Body of pancreas (tissue), 4 donors: ENCODE results near the gene P4HTM. TPM values are rescaled to one million over a fixed set of nuclear protein-coding genes. Genes with fewer than 3 reads are reported as not detected.
"Not testable (repeated sequence)": the region's sequence is repeated elsewhere in the genome, so short reads cannot be mapped to it uniquely, and the experiment has no call there.

ENCODE experiments used
- ATAC-seq: fragments of 150-250 bp; one replicate; pipeline ENCODE4 v1.9.1; 2016
- DNase-seq, 4 donors: peaks; one replicate each; pipeline ENCODE4 v3.0.0-alpha.2; 2019
- H3K27ac ChIP-seq, 4 donors: fragments of 200-600 bp; sonication (generic); 1 replicate in 3 of 4; 2 replicates in 1 of 4; pipeline versions ENCODE4 v1.5.1 to v1.6.1; 2016 to 2019; ENCODE audit warnings: mild to moderate bottlenecking in 1 of 4, mixed read lengths in 1 of 4, moderate library complexity in 1 of 4
- H3K27me3 ChIP-seq, 2 donors: fragments of 200-600 bp; sonication (generic); one replicate each; pipeline ENCODE4 v1.6.0; 2016; ENCODE audit warnings: mild to moderate bottlenecking in 1 of 2
- H3K36me3 ChIP-seq, 2 donors: fragments of 200-600 bp; sonication (generic); replicated peaks in 1 of 2; 2 replicates each; pipeline ENCODE4 v1.5.1; 2016; ENCODE audit warnings: low read depth in 2 of 2; ENCODE audit not compliant: insufficient read depth in 1 of 2
- H3K4me1 ChIP-seq: fragments of 200-600 bp; sonication (generic); one replicate; pipeline ENCODE4 v1.6.0; 2016
- H3K4me3 ChIP-seq, 2 donors: fragments of 200-600 bp; sonication (generic); 1 replicate in 1 of 2; 2 replicates in 1 of 2; pipeline ENCODE4 v1.5.1; 2016 to 2019
- H3K9me3 ChIP-seq, 3 donors: fragments of 200-600 bp; sonication (generic); 1 replicate in 2 of 3; 2 replicates in 1 of 3; pipeline ENCODE4 v1.5.1; 2016
- CTCF ChIP-seq, 7 experiments: fragments of 450-650 bp in 4 of 7; fragments of 200-600 bp in 3 of 7; sonication (generic) in 3 of 7; IDR thresholded peaks; one replicate each; pipeline ENCODE4 v1.5.1; 2016 to 2019; ENCODE audit warnings: antibody characterized with exemption in 7 of 7
- POLR2A ChIP-seq, 3 donors: fragments of 450-650 bp; IDR thresholded peaks; one replicate each; pipeline ENCODE4 v1.6.1; 2016; ENCODE audit warnings: antibody characterized with exemption in 3 of 3, mild to moderate bottlenecking in 2 of 3
- WGBS, 2 donors: methylation state at CpG; one replicate each; pipeline ENCODE4 v1.1.5; 2017; 5-methylcytosine and 5-hydroxymethylcytosine counted together
- intact Hi-C: fragments of 100-400 bp; cut with DNase I; formaldehyde crosslinking; loops from one replicate; pipeline ENCODE4 v1.15.1; 2023
- total RNA-seq, 2 donors: library from RNA; depleted of rRNA; stranded (reverse); fragments of >200 nt; gene quantifications; one replicate each; pipeline ENCODE4 v1.1.0, GENCODE V29; 2016

Gene P4HTM
- total RNA-seq, 2 donors from 2014 or later, result 72.9 to 73.8 TPM

- peak; percentile 9 for ATAC-seq
- Histone ChIP-seq H3K4me3 (peak overlapping the region; percentile 31 to 35), H3K27me3 (no peaks in the 10 kb centered on the region), H3K4me1 (peaks cover 26% of the 10 kb centered on the region), H3K36me3 (no peaks in the 10 kb centered on the region), H3K9me3 (no peaks in the 10 kb centered on the region), H3K27ac (peak overlapping the region; percentile 74 to 95 (median 92))
- TF ChIP-seq POLR2A (IDR thresholded peaks at IDR 0.05) (no peak), CTCF (IDR thresholded peaks at IDR 0.05) (no peak)
- DNase-seq, result peak; percentile 50 to 57 (median 53)
- 2% methylated on average over 23 to 32 of the region's 32 CpGs for WGBS, 2 donors
- intact Hi-C loops, result no loop called here
These were observed 16.5 kb downstream of the P4HTM start for GRCh38 chr3:49006408-49007067.

DNA sequence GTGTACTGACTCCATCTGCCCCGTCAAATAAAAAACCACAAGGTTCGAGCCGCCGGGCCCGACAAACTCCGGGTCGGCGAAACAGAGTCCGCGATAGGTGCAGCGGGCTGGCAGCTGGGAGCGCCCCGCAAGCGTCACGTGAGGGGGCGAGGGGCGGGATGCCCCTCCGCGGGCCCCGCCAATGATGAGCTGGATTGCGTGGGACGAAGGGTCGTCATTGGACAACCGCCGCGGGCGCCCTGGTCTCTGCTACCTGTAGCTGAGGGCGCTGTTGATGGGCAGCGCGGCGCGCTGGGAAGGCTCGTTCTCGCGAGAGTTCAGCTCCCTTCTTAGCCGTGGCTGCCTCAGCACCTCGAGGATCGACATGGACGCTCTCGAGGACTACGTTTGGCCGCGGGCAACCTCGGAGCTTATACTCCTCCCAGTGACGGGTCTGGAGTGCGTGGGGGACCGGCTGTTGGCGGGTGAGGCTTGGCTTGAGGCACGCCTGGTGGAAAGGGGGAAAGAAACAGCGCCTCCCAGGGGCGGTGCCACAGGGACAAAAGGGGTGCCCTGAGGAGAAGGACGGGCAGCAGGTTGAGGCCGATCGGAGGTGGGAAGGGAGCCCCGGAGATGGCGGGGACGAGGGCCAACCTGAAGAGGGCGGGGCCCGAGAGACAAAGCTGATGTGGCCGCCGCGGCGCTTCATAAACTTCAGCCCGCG, 17.2 kb downstream of the P4HTM start, which contains the start of gene WDR6:
TSS of gene WDR6 (plus strand) at position 324 of the 703 bp plus-strand sequence. CDS start at position 365, 41 bp downstream.
- intact Hi-C loops, result no loop called here
- H3K9me3 ChIP-seq, result no peaks in the 10 kb centered on the region
- peak; percentile 62 to 86 (median 85) for TF ChIP-seq POLR2A (IDR thresholded peaks at IDR 0.05)
- peak in 6 of 7 experiments; percentile 16 to 66 (median 50) for TF ChIP-seq CTCF (IDR thresholded peaks at IDR 0.05)
- no peaks in the 10 kb centered on the region for H3K27me3 ChIP-seq
- ATAC-seq (peak; percentile 95), DNase-seq (peak; percentile 98 to 99 (median 99))
- 0% methylated on average over 25 to 56 of the region's 65 CpGs for WGBS, 2 donors
- H3K4me1 ChIP-seq, result peaks cover 32% of the 10 kb centered on the region
- peak within 1 kb of the TSS; percentile 74 to 95 (median 92) for H3K27ac ChIP-seq
- no peaks in the 10 kb centered on the region for H3K36me3 ChIP-seq
- peak within 1 kb of the TSS; percentile 62 to 65 for H3K4me3 ChIP-seq

- H3K27me3 ChIP-seq, result no peaks in the 10 kb centered on the region
- DNase-seq (peak; percentile 83 to 87 (median 86)), ATAC-seq (peak; percentile 63)
- no peaks in the 10 kb centered on the region for H3K36me3 ChIP-seq
- H3K4me3 ChIP-seq, result peak overlapping the region; percentile 62 to 65
- intact Hi-C loops, result no loop called here
- no peaks in the 10 kb centered on the region for H3K9me3 ChIP-seq
- WGBS, 2 donors, result 12 to 25% methylated on average over 16 to 40 of the region's 41 CpGs
- peaks cover 40% of the 10 kb centered on the region for H3K4me1 ChIP-seq
- no peak for TF ChIP-seq CTCF (IDR thresholded peaks at IDR 0.05)
- no peak for TF ChIP-seq POLR2A (IDR thresholded peaks at IDR 0.05)
- peak overlapping the region; percentile 74 to 95 (median 92) for H3K27ac ChIP-seq
These were observed 17.9 kb downstream of the P4HTM start for GRCh38 chr3:49007771-49008528.

DNA sequence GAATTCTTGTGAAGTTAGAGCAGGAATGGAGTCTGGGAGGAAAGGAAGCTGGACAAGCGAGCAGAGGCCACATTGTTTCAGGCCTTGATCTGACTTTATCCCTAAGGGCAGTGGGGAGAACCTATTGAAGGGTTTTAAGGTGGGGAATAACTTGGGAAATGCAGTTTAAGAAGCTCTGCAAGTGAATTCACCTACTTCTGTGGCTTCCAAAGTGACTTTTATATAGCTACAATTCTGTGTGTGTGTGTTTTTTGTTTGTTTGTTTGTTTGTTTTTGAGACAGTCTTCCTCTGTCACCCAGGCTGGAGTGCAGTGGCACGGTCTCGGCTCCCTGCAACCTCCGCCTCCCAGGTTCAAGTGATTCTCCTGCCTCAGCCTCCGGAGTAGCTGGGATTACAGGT, 18.6 kb downstream of the P4HTM start:
- Histone ChIP-seq H3K27ac (peak overlapping the region in 3 of 4 donors; percentile 91 to 95 (median 93)), H3K4me1 (peaks cover 46% of the 10 kb centered on the region)
- DNase-seq, H3K4me3 ChIP-seq, H3K27me3 ChIP-seq, intact Hi-C loops, H3K9me3 ChIP-seq, H3K36me3 ChIP-seq, ATAC-seq: not testable (repeated sequence)
- WGBS, 2 donors, result 87 to 89% methylated on average over 5 of the region's 5 CpGs

DNA sequence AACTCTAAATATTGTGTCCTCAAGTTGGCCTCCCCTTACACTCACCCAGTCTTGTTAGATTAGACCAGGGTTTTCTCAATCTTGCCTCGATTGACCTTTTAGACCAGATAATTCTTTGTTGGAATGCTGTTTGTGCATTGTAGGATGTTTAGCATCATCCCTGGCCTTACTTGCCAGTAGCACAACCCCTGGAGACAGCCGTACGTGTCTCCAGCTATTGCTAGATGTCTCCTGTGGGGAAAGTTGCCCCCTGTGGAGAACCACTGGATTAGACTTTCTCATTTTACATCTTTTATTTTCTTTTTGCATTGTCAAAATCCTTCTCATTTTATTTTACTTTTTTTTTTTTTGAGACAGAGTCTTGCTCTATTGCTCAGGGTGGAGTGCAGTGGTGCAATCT, 19.4 kb downstream of the P4HTM start:
- Histone ChIP-seq H3K27me3 (no peaks in the 10 kb centered on the region), H3K4me3 (no peak overlapping the region), H3K27ac (no peak overlapping the region), H3K36me3 (peaks cover 0 to 5% of the 10 kb centered on the region in 2 donors), H3K4me1 (peaks cover 48% of the 10 kb centered on the region), H3K9me3 (no peaks in the 10 kb centered on the region)
- intact Hi-C loops, result no loop called here
- no peak for ATAC-seq
- no peak for DNase-seq
- WGBS, 2 donors, result 69 to 71% methylated on average over 3 of the region's 3 CpGs
- TF ChIP-seq POLR2A (IDR thresholded peaks at IDR 0.05) (no peak), CTCF (IDR thresholded peaks at IDR 0.05) (no peak)
